NCI-H82 (cell line): Measurements from ENCODE around the gene C9orf78.

Source experiments
- DNase-seq: peaks from one replicate; lab custom pipeline; 2025; lab: John Stamatoyannopoulos, UW

The C9orf78 gene

GRCh38 chr9:129835128-129835859 lies at the start of gene C9orf78, which contains the start of gene USP20:
TSS of gene C9orf78 (minus strand) at chr9:129835275. CDS start at chr9:129835221, 54 bp downstream.
TSS of gene USP20 (plus strand) at chr9:129835458. CDS start at chr9:129852556, 17,098 bp downstream.
- DNase-seq = peak; percentile 98

GRCh38 chr9:129884220-129885017 lies 49.3 kb upstream of the C9orf78 start:
- peak; percentile 97 for DNase-seq

GRCh38 chr9:129881547-129882324 lies 46.7 kb upstream of the C9orf78 start:
- DNase-seq = no peak

- no peak for DNase-seq
Observed at GRCh38 chr9:129880654-129881546, 45.8 kb upstream of the C9orf78 start.

- DNase-seq = no peak
Observed at GRCh38 chr9:129879991-129880653, 45.0 kb upstream of the C9orf78 start.

- DNase-seq = no peak
Observed at GRCh38 chr9:129879103-129879699, 44.1 kb upstream of the C9orf78 start.

GRCh38 chr9:129878291-129878690 lies 43.2 kb upstream of the C9orf78 start:
- DNase-seq = no peak

GRCh38 chr9:129876815-129877214 lies 41.7 kb upstream of the C9orf78 start:
- DNase-seq = no peak

- peak; percentile 96 for DNase-seq
Observed at GRCh38 chr9:129875687-129876395, 40.8 kb upstream of the C9orf78 start.

- peak; percentile 52 for DNase-seq
Observed at GRCh38 chr9:129875181-129875611, 40.1 kb upstream of the C9orf78 start.

- DNase-seq = peak; percentile 17
Observed at GRCh38 chr9:129874261-129875101, 39.4 kb upstream of the C9orf78 start.

- DNase-seq = no peak
Observed at GRCh38 chr9:129873563-129874190, 38.6 kb upstream of the C9orf78 start.

- no peak for DNase-seq
Observed at GRCh38 chr9:129871046-129871445, 36.0 kb upstream of the C9orf78 start.

GRCh38 chr9:129869585-129870501 lies 34.8 kb upstream of the C9orf78 start:
- DNase-seq = no peak

GRCh38 chr9:129868872-129869486 lies 33.9 kb upstream of the C9orf78 start:
- no peak for DNase-seq

GRCh38 chr9:129868023-129868871 lies 33.2 kb upstream of the C9orf78 start:
- DNase-seq = no peak
